DND-41 (cell line): ENCODE data around the gene ACP4.

Source experiments
- CTCF ChIP-seq: IDR thresholded peaks from 2 replicates; pipeline ENCODE4 v1.5.1; 2012; ENCODE audit warnings: borderline replicate concordance, low read length, moderate library complexity, mild to moderate bottlenecking; ENCODE audit not compliant: poor library complexity, severe bottlenecking; ENCODE audit errors: extremely low read depth
- EZH2 ChIP-seq: IDR thresholded peaks from 3 replicates; pipeline ENCODE4 v1.6.1; 2012; ENCODE audit warnings: borderline replicate concordance, low read depth, mild to moderate bottlenecking, moderate library complexity, low read length, inconsistent platforms; ENCODE audit not compliant: severe bottlenecking

- TF ChIP-seq CTCF, result no peak
- no peak for TF ChIP-seq EZH2
Measured at GRCh38 chr19:50772476-50772875, 17.7 kb upstream of the ACP4 start.
